T-cell (primary cell): ENCODE results near the gene ST8SIA6. TPM values are rescaled to one million over a fixed set of nuclear protein-coding genes. Genes with fewer than 3 reads are reported as not detected.

ENCODE experiments used
- ATAC-seq, 4 experiments: fragments of 200-7000 bp in 3 of 4; fragments of 150-1000 bp in 1 of 4; cut with Tn5 transposase; replicated peaks in 1 of 4; 1 replicate in 3 of 4; 2 replicates in 1 of 4; pipeline ENCODE4 v1.10.0; 2021; ENCODE audit warnings: moderate library complexity in 3 of 4, mild to moderate bottlenecking in 2 of 4, moderate number of reproducible peaks in 1 of 4
- CTCF ChIA-PET, 2 donors: fragments of 300-600 bp; sonication (Branson Sonifier 250); formaldehyde crosslinking; loops; one replicate each; lab custom pipeline; 2022; ENCODE audit warnings: antibody characterized with exemption in 2 of 2; lab: Charles Lee
- POLR2A ChIA-PET, 2 donors: fragments of 300-600 bp; sonication (Branson Sonifier 250); formaldehyde crosslinking; loops; one replicate each; lab custom pipeline; 2022; ENCODE audit warnings: antibody characterized with exemption in 2 of 2; lab: Charles Lee
- DNase-seq, 35 experiments: peaks; one replicate each; pipeline versions ENCODE4 v3.0.0 to v3.0.0-alpha.2; 2013 to 2023
- H3K27ac ChIP-seq: one replicate; pipeline ENCODE4 v1.5.1; 2013; ENCODE audit warnings: low read length
- H3K27me3 ChIP-seq, 2 experiments: replicated peaks in 1 of 2; 1 replicate in 1 of 2; 2 replicates in 1 of 2; pipeline versions ENCODE4 v1.6.1 to v1.7.0; 2013; ENCODE audit warnings: low read length in 1 of 2, mixed read lengths in 1 of 2; ENCODE audit not compliant: control insufficient read depth in 2 of 2, insufficient read depth in 2 of 2; ENCODE audit errors: extremely low read depth in 1 of 2
- H3K36me3 ChIP-seq, 2 donors: 1 replicate in 1 of 2; 2 replicates in 1 of 2; pipeline versions ENCODE4 v1.6.1 to v1.7.0; 2013; ENCODE audit warnings: low read length in 1 of 2; ENCODE audit not compliant: control insufficient read depth in 2 of 2, insufficient read depth in 1 of 2; ENCODE audit errors: extremely low read depth in 1 of 2
- H3K4me1 ChIP-seq, 2 experiments: 1 replicate in 1 of 2; 2 replicates in 1 of 2; pipeline versions ENCODE4 v1.6.1 to v1.7.0; 2013; ENCODE audit warnings: low read length in 2 of 2, mixed read lengths in 1 of 2; ENCODE audit not compliant: insufficient read depth in 2 of 2, control insufficient read depth in 1 of 2; ENCODE audit errors: extremely low read depth in 1 of 2
- H3K4me3 ChIP-seq, 2 donors: 1 replicate in 1 of 2; 2 replicates in 1 of 2; pipeline versions ENCODE4 v1.5.1 to v1.7.0; 2013; ENCODE audit warnings: mild to moderate bottlenecking in 2 of 2, low read length in 1 of 2, moderate library complexity in 1 of 2; ENCODE audit not compliant: control insufficient read depth in 1 of 2; ENCODE audit errors: extremely low read depth in 1 of 2
- H3K9me3 ChIP-seq: 2 replicates; pipeline ENCODE4 v1.7.0; 2013
- H3K27ac Mint-ChIP-seq, 2 donors: one replicate each; pipeline ENCODE4 v1.8.0; 2020 to 2021; ENCODE audit warnings: mild to moderate bottlenecking in 2 of 2, mixed read lengths in 2 of 2
- H3K27me3 Mint-ChIP-seq, 2 donors: one replicate each; pipeline ENCODE4 v1.8.0; 2021 to 2022; ENCODE audit warnings: mixed read lengths in 2 of 2
- H3K36me3 Mint-ChIP-seq: one replicate; pipeline ENCODE4 v1.8.0; 2021; ENCODE audit warnings: mixed read lengths
- H3K4me1 Mint-ChIP-seq, 3 donors: one replicate each; pipeline ENCODE4 v1.8.0; 2020 to 2022; ENCODE audit warnings: mixed read lengths in 3 of 3, mild to moderate bottlenecking in 1 of 3
- H3K4me3 Mint-ChIP-seq, 3 donors: one replicate each; pipeline ENCODE4 v1.8.0; 2020 to 2022; ENCODE audit warnings: mild to moderate bottlenecking in 3 of 3, mixed read lengths in 3 of 3, moderate library complexity in 3 of 3
- H3K9me3 Mint-ChIP-seq, 3 donors: one replicate each; pipeline ENCODE4 v1.8.0; 2020 to 2022; ENCODE audit warnings: mixed read lengths in 3 of 3
- WGBS: methylation state at CpG from one replicate; pipeline ENCODE4 v1.1.5; 2013; ENCODE audit warnings: missing lambda C conversion rate; ENCODE audit not compliant: insufficient coverage; 5-methylcytosine and 5-hydroxymethylcytosine counted together
- total RNA-seq, 35 experiments: library from RNA in 6 of 35; stranded (reverse) in 6 of 35; fragments of 120-200 nt in 1 of 35; gene quantifications; one replicate each; pipeline versions ENCODE4 v1.2.1 to v1.2.4 and lab custom pipeline; 2013 to 2026

The ST8SIA6 gene
- total RNA-seq, 5 donors from 2014 or later (not counting 1 experiment from before 2014, with no cell fraction given), result 0.95 to 4.0 (median 1.7) TPM

DNA sequence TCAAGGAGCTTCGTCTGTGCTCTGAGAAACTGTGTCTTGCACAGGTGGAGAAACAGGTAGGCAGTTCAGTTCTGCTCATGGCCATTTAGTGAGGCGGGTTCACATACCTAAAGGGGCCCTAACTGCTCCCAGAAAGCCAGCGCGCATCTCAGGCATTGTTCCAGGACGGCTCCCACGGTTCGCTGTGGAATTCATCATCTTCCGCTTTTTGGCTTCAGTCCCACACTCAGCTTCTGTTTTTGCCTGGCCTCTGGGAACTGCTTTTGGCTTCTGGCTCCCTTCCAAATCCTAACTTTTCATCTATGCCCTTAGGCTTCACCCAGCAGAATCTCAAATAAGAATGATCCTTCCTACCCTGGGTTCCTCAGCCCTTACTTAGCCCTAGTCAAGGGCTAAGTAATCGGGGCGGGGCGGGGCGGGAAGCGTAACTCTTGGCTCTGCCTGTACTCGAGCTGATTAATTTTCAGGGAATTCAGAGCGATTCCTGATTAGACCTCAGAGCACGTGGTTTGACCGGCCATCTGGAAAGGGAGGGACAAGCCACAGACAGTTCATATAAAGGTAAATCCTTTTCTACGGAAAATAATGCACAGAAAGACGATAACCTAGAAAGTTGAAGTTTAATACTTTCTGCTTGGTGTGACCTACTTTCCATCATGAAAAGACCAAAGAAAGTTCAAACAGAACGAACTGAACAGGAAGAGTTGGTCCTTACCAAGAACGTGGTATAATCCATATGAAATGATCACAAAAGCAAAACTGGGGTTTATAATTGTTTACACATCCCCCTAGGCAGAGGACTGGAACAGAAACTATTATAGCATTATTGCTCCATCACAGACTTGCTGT, 105.7 kb downstream of the ST8SIA6 start:
- H3K4me3 ChIP-seq, result no peak overlapping the region
- POLR2A ChIA-PET, result no interaction called here
- ATAC-seq (no peak), DNase-seq (no peak)
- H3K36me3 Mint-ChIP-seq, result no peaks in the 10 kb centered on the region
- peaks cover 7 to 12% of the 10 kb centered on the region in 2 donors for H3K27me3 Mint-ChIP-seq
- peaks cover 0 to 4% of the 10 kb centered on the region in 2 experiments for H3K27me3 ChIP-seq
- peaks cover 0 to 5% (median 0%) of the 10 kb centered on the region in 3 donors for H3K4me1 Mint-ChIP-seq
- no peaks in the 10 kb centered on the region for H3K4me1 ChIP-seq
- no peaks in the 10 kb centered on the region for H3K9me3 ChIP-seq
- CTCF ChIA-PET, result no interaction called here
- no peak overlapping the region for H3K27ac Mint-ChIP-seq
- H3K27ac ChIP-seq, result no peak overlapping the region
- WGBS, result 81% methylated on average over 18 of the region's 21 CpGs
- H3K4me3 Mint-ChIP-seq, result no peak overlapping the region
- H3K36me3 ChIP-seq, result no peaks in the 10 kb centered on the region
- H3K9me3 Mint-ChIP-seq, result peaks cover 3 to 4% (median 4%) of the 10 kb centered on the region in 3 donors

DNA sequence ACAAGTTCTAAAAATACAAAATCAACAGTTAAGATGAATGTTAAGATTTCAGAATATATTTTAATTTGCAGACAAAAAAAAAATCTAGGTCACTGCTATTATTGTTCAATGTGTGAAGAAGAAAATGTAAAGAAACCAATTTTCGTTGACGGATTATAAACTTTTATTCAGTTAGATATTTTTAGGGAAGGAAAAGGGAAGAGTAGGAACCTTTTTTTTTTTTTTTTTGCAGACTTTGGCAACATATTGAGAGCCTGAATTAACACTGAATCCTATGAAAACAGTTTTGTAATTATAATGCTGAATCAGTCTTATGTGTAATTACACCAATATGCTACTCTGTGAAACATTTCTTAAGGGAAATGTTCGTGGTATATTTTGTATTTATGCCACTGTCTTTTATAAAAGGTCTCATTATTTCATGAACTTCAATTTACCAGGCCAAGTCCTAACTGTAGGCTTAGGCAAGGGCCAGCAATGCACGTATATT, 106.3 kb downstream of the ST8SIA6 start:
- DNase-seq (no peak), ATAC-seq (no peak)
- Mint-ChIP-seq H3K4me3 (no peak overlapping the region), H3K36me3 (no peaks in the 10 kb centered on the region), H3K4me1 (no peaks in the 10 kb centered on the region), H3K27ac (no peak overlapping the region), H3K27me3 (peaks cover 7 to 16% of the 10 kb centered on the region in 2 donors), H3K9me3 (peaks cover 3 to 4% (median 4%) of the 10 kb centered on the region in 3 donors)
- H3K4me1 ChIP-seq, result no peaks in the 10 kb centered on the region
- no peaks in the 10 kb centered on the region for H3K36me3 ChIP-seq
- H3K27me3 ChIP-seq, result peaks cover 0 to 4% of the 10 kb centered on the region in 2 experiments
- POLR2A ChIA-PET, result no interaction called here
- no peak overlapping the region for H3K27ac ChIP-seq
- CTCF ChIA-PET, result interaction anchor here (0.6 kb wide), 2 partner anchors 48 to 389 kb away, joined by 5 to 7 read pairs; no protein-coding TSS in a partner anchor
- H3K4me3 ChIP-seq, result no peak overlapping the region
- no peaks in the 10 kb centered on the region for H3K9me3 ChIP-seq
- WGBS, result 100% methylated on average over 1 of the region's 4 CpGs

DNA sequence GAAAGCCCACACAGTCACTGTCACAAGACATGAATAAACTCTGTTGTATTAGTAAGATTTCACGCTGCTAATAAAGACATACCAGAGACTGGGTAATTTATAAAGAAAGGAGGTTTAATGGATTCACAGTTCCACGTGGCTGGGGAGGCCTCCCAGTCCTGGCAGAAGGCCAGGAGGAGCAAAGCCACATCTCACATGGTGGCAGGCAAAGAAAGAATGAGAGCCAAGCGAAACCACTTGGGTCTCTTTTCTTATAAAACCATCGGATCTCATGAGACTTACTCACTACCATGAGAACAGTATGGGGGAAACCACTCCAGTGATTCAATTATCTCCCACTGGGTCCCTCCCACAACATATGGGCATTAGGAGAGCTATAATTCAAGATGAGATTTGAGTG, 110.2 kb downstream of the ST8SIA6 start:
- Mint-ChIP-seq H3K36me3 (no peaks in the 10 kb centered on the region), H3K4me3 (no peak overlapping the region), H3K4me1 (no peaks in the 10 kb centered on the region), H3K27ac (no peak overlapping the region), H3K9me3 (peaks cover 13 to 20% (median 16%) of the 10 kb centered on the region in 3 donors), H3K27me3 (peaks cover 2 to 17% of the 10 kb centered on the region in 2 donors)
- ATAC-seq (no peak), DNase-seq (no peak)
- CTCF ChIA-PET, result no interaction called here
- POLR2A ChIA-PET, result no interaction called here
- H3K9me3 ChIP-seq, result peaks cover 3% of the 10 kb centered on the region
- H3K4me3 ChIP-seq, result no peak overlapping the region
- no peaks in the 10 kb centered on the region for H3K4me1 ChIP-seq
- WGBS, result 60% methylated on average over 1 of the region's 4 CpGs
- peaks cover 0 to 7% of the 10 kb centered on the region in 2 experiments for H3K27me3 ChIP-seq
- H3K36me3 ChIP-seq, result no peaks in the 10 kb centered on the region
- H3K27ac ChIP-seq, result no peak overlapping the region

DNA sequence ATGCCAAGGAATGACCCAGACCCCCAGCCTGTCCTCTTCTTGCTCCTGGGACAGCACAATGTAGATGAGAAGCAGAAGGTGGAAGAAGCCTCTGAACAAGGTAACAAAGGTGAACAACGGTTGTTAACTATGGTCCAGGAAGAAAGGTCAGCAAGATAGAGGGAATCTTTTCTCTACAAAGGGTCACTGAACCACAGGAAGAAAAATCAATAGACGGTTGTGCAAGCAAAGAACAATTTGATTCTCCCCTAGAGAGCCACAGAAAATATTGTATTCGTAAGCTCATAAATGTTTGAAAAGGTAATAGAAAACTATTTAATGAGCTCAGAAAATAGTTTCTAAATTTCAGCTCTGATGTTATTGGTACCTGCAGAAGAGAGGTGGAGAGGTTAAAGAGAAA, 111.3 kb downstream of the ST8SIA6 start:
- CTCF ChIA-PET, result no interaction called here
- H3K4me1 Mint-ChIP-seq, result no peaks in the 10 kb centered on the region
- no peaks in the 10 kb centered on the region for H3K36me3 Mint-ChIP-seq
- H3K27ac Mint-ChIP-seq, result no peak overlapping the region
- DNase-seq, result no peak
- ATAC-seq, result no peak
- H3K36me3 ChIP-seq, result no peaks in the 10 kb centered on the region
- H3K27me3 ChIP-seq, result peaks cover 0 to 7% of the 10 kb centered on the region in 2 experiments
- H3K9me3 ChIP-seq, result peaks cover 3% of the 10 kb centered on the region
- H3K27me3 Mint-ChIP-seq, result peaks cover 2 to 17% of the 10 kb centered on the region in 2 donors
- no peak overlapping the region for H3K4me3 ChIP-seq
- H3K9me3 Mint-ChIP-seq, result peaks cover 13 to 20% (median 16%) of the 10 kb centered on the region in 3 donors
- WGBS, result no CpG with 5 or more reads among the region's 3 CpGs
- H3K4me1 ChIP-seq, result no peaks in the 10 kb centered on the region
- no peak overlapping the region for H3K27ac ChIP-seq
- POLR2A ChIA-PET, result no interaction called here
- no peak overlapping the region for H3K4me3 Mint-ChIP-seq

DNA sequence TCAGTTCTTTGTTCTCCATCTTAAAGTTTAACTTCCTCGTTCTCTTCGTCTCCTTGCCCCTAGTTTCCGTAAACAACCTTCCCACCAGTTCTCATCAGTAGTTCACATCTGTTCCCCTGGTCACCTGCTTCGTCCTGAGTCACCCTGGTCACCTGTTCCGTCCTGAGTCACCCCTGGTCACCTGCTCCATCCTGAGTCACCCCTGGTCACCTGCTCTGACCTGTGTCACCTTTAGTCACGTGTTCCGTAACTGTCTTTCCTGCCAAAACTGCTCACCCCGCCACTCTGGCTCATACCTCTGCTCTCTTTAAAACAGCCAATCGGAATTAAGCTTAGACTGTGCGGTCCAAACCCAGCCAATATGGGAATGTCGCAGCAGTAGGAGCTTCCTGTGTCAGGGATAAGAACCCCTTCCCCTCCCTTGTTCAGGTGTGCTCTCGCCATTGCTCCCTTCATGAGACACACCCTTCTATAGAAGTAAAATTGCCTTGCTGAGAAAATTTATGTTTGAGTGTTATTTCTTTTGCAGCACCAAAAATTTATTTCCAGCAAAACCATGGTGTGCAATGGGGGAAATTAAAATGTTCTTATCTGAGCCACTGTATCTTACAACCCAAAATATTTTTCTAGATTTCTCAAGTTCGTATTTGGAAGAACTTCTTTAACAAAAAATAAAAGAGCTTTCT, 114.1 kb downstream of the ST8SIA6 start:
- Histone ChIP-seq H3K27ac (no peak overlapping the region), H3K4me3 (no peak overlapping the region), H3K4me1 (no peaks in the 10 kb centered on the region), H3K27me3 (peaks cover 0 to 6% of the 10 kb centered on the region in 2 experiments), H3K36me3 (no peaks in the 10 kb centered on the region), H3K9me3 (peaks cover 3% of the 10 kb centered on the region)
- POLR2A ChIA-PET, result no interaction called here
- Mint-ChIP-seq H3K4me1 (no peaks in the 10 kb centered on the region), H3K27ac (no peak overlapping the region), H3K9me3 (peaks cover 13 to 20% (median 16%) of the 10 kb centered on the region in 3 donors), H3K27me3 (peaks cover 9 to 14% of the 10 kb centered on the region in 2 donors), H3K36me3 (peaks cover 3% of the 10 kb centered on the region), H3K4me3 (no peak overlapping the region)
- no peak for ATAC-seq
- CTCF ChIA-PET, result no interaction called here
- no peak for DNase-seq
- 84% methylated on average over 11 of the region's 13 CpGs for WGBS

DNA sequence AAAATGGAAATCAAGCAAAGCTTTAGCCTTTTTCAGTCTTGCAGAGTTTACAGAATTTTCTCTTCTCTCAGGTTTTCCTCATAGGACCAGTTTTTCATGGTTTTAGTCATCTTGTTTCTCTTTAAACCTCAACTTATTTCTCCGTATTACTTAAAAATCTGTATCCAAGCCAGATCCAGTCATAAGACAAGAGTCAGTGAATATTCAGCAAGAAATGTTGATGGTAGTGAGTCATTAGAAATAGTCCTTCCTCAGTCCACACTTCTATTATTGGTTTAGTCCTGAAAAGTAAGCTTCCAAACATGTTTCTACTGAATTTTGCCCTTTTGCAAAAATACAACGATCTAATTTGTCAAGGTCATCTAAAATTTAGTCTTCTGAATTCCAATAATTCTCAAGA, 119.3 kb downstream of the ST8SIA6 start:
- no CpG with 5 or more reads among the region's 2 CpGs for WGBS
- Mint-ChIP-seq H3K27me3 (peaks cover 0 to 16% of the 10 kb centered on the region in 2 donors), H3K4me3 (no peak overlapping the region), H3K27ac (no peak overlapping the region), H3K9me3 (peaks cover 1 to 7% (median 5%) of the 10 kb centered on the region in 3 donors), H3K4me1 (peaks cover 0 to 8% (median 0%) of the 10 kb centered on the region in 3 donors), H3K36me3 (peaks cover 3% of the 10 kb centered on the region)
- DNase-seq, result no peak
- Histone ChIP-seq H3K27me3 (peaks cover 0 to 4% of the 10 kb centered on the region in 2 experiments), H3K36me3 (no peaks in the 10 kb centered on the region), H3K4me1 (no peaks in the 10 kb centered on the region), H3K4me3 (no peak overlapping the region), H3K27ac (no peak overlapping the region), H3K9me3 (peaks cover 3% of the 10 kb centered on the region)
- ChIA-PET CTCF (no interaction called here), POLR2A (no interaction called here)
- ATAC-seq, result no peak
